Mesendoderm (in vitro differentiated cells): ENCODE data around the gene ZNF613.

Experiments used
- DNase-seq: peaks from one replicate; pipeline ENCODE4 v3.0.0; 2013
- H2AK5ac ChIP-seq: 2 replicates; pipeline ENCODE4 v1.6.1; 2013; ENCODE audit warnings: low read length, inconsistent platforms
- H2BK120ac ChIP-seq: 2 replicates; pipeline ENCODE4 v1.6.1; 2013; ENCODE audit warnings: low read depth, mild to moderate bottlenecking, low read length, moderate library complexity, mixed read lengths
- H2BK15ac ChIP-seq: replicated peaks from 2 replicates; pipeline ENCODE4 v1.6.1; 2013; ENCODE audit warnings: low read depth, mild to moderate bottlenecking, moderate library complexity
- H2BK5ac ChIP-seq: 2 replicates; pipeline ENCODE4 v1.6.1; 2013; ENCODE audit warnings: low read length, inconsistent platforms
- H3K18ac ChIP-seq: 2 replicates; pipeline ENCODE4 v1.6.1; 2013; ENCODE audit warnings: mild to moderate bottlenecking, low read length, mixed read lengths
- H3K23ac ChIP-seq: one replicate; pipeline ENCODE4 v1.6.1; 2013; ENCODE audit warnings: low read length
- H3K27ac ChIP-seq: 2 replicates; pipeline ENCODE4 v1.5.1; 2013; ENCODE audit warnings: low read depth, mild to moderate bottlenecking, inconsistent platforms, low read length, moderate library complexity
- H3K27me3 ChIP-seq: 2 replicates; pipeline ENCODE4 v1.6.1; 2013; ENCODE audit warnings: low read length, control low read depth, mild to moderate bottlenecking, inconsistent platforms; ENCODE audit not compliant: insufficient read depth, poor library complexity
- H3K36me3 ChIP-seq: 2 replicates; pipeline ENCODE4 v1.6.1; 2013; ENCODE audit warnings: low read length, inconsistent platforms; ENCODE audit not compliant: control insufficient read depth, insufficient read depth
- H3K4ac ChIP-seq: one replicate; pipeline ENCODE4 v1.6.1; 2013; ENCODE audit warnings: low read depth, mild to moderate bottlenecking, low read length, moderate library complexity
- H3K4me1 ChIP-seq: 2 replicates; pipeline ENCODE4 v1.6.1; 2013; ENCODE audit warnings: low read depth, low read length, inconsistent platforms; ENCODE audit not compliant: control insufficient read depth
- H3K4me2 ChIP-seq: 2 replicates; pipeline ENCODE4 v1.6.1; 2013; ENCODE audit warnings: low read length
- H3K4me3 ChIP-seq: 2 replicates; pipeline ENCODE4 v1.5.1; 2013; ENCODE audit warnings: mild to moderate bottlenecking, low read length
- H3K56ac ChIP-seq: one replicate; pipeline ENCODE4 v1.6.1; 2013; ENCODE audit warnings: low read length
- H3K79me1 ChIP-seq: 2 replicates; pipeline ENCODE4 v1.6.1; 2013; ENCODE audit warnings: low read length, inconsistent platforms
- H3K79me2 ChIP-seq: 2 replicates; pipeline ENCODE4 v1.6.1; 2013; ENCODE audit warnings: mild to moderate bottlenecking, low read length; ENCODE audit not compliant: control insufficient read depth, insufficient read depth
- H3K9ac ChIP-seq: 2 replicates; pipeline ENCODE4 v1.6.1; 2013; ENCODE audit warnings: low read length, inconsistent platforms
- H4K5ac ChIP-seq: one replicate; pipeline ENCODE4 v1.6.1; 2013; ENCODE audit warnings: low read length
- H4K8ac ChIP-seq: one replicate; pipeline ENCODE4 v1.6.1; 2013; ENCODE audit warnings: low read depth, mild to moderate bottlenecking, control low read depth, low read length, moderate library complexity
- WGBS: extraction: QIAGEN DNeasy Blood & Tissue Kit; methylation state at CpG from one replicate; pipeline ENCODE4 v1.1.7; 2013; ENCODE audit warnings: low lambda C conversion rate, missing lambda C conversion rate; ENCODE audit not compliant: insufficient coverage; ENCODE audit errors: extremely low coverage; 5-methylcytosine and 5-hydroxymethylcytosine counted together

ZNF613 gene

GRCh38 chr19:51994048-51994644 is 66.9 kb downstream of the ZNF613 start:
- Histone ChIP-seq H3K36me3 (peaks cover 6% of the 10 kb centered on the region), H2BK120ac (no peak overlapping the region), H4K5ac (no peak overlapping the region), H3K79me2 (no peaks in the 10 kb centered on the region), H3K27me3 (no peaks in the 10 kb centered on the region), H3K18ac (no peak overlapping the region), H3K4me2 (no peak overlapping the region), H3K56ac (no peak overlapping the region), H3K27ac (no peak overlapping the region), H3K4me3 (peak overlapping the region; percentile 5), H3K4ac (no peak overlapping the region), H3K9ac (no peak overlapping the region), H2AK5ac (no peak overlapping the region), H4K8ac (no peak overlapping the region), H3K23ac (no peak overlapping the region), H3K4me1 (no peaks in the 10 kb centered on the region), H3K79me1 (no peaks in the 10 kb centered on the region), H2BK5ac (no peak overlapping the region), H2BK15ac (no peak overlapping the region)
- DNase-seq: peak; percentile 17
- no CpG with 5 or more reads among the region's 2 CpGs for WGBS
